ACC112 (cell line): ENCODE results near the gene ZBTB17.
"Not testable (repeated sequence)": the region's sequence is repeated elsewhere in the genome, so short reads cannot be mapped to it uniquely, and the experiment has no call there.

Source experiments
- H2AFZ ChIP-seq: fragments of 200-600 bp; sonication (generic); one replicate; pipeline ENCODE4 v1.6.0; 2017; ENCODE audit warnings: antibody characterized with exemption, low read length; ENCODE audit not compliant: unreplicated experiment
- H3K27ac ChIP-seq: fragments of 200-600 bp; sonication (generic); 2 replicates; pipeline ENCODE4 v1.5.1; 2014; ENCODE audit warnings: low read depth, mild to moderate bottlenecking, antibody characterized with exemption, low read length, moderate library complexity
- H3K27me3 ChIP-seq: fragments of 200-600 bp; sonication (generic); 2 replicates; pipeline ENCODE4 v1.6.1; 2014; ENCODE audit warnings: mild to moderate bottlenecking, antibody characterized with exemption, low read length, moderate library complexity, mixed read lengths; ENCODE audit not compliant: insufficient read depth
- H3K36me3 ChIP-seq: fragments of 200-600 bp; sonication (generic); 2 replicates; pipeline ENCODE4 v1.6.1; 2016; ENCODE audit warnings: mild to moderate bottlenecking, antibody characterized with exemption, low read length, moderate library complexity, mixed read lengths; ENCODE audit not compliant: insufficient read depth
- H3K4me1 ChIP-seq: fragments of 200-600 bp; sonication (generic); one replicate; pipeline ENCODE4 v1.6.1; 2016; ENCODE audit warnings: low read length, mixed read lengths; ENCODE audit not compliant: insufficient read depth, unreplicated experiment, control insufficient read depth
- H3K4me3 ChIP-seq: fragments of 200-600 bp; sonication (generic); 2 replicates; pipeline ENCODE4 v1.5.1; 2014; ENCODE audit warnings: mild to moderate bottlenecking, low read depth, low read length
- H3K79me2 ChIP-seq: fragments of 200-600 bp; sonication (generic); one replicate; pipeline ENCODE4 v1.6.0; 2016; ENCODE audit warnings: low read length; ENCODE audit not compliant: control insufficient read depth, unreplicated experiment, insufficient read depth

Gene ZBTB17

GRCh38 chr1:16010837-16011236, 34.9 kb upstream of the ZBTB17 start:
- Histone ChIP-seq H2AFZ (no peak overlapping the region), H3K79me2 (no peaks in the 10 kb centered on the region), H3K4me3 (no peak overlapping the region), H3K27ac (no peak overlapping the region), H3K27me3 (no peaks in the 10 kb centered on the region), H3K36me3 (no peaks in the 10 kb centered on the region), H3K4me1 (peaks cover 13% of the 10 kb centered on the region)

GRCh38 chr1:16009678-16010077, 33.8 kb upstream of the ZBTB17 start:
- no peak overlapping the region for H3K4me3 ChIP-seq
- no peak overlapping the region for H3K27ac ChIP-seq
- peaks cover 11% of the 10 kb centered on the region for H3K4me1 ChIP-seq
- H3K79me2 ChIP-seq = no peaks in the 10 kb centered on the region
- H3K36me3 ChIP-seq = no peaks in the 10 kb centered on the region
- H2AFZ ChIP-seq = no peak overlapping the region
- no peaks in the 10 kb centered on the region for H3K27me3 ChIP-seq

- H3K4me3 ChIP-seq = no peak overlapping the region
- no peaks in the 10 kb centered on the region for H3K79me2 ChIP-seq
- no peak overlapping the region for H3K27ac ChIP-seq
- H3K36me3 ChIP-seq = no peaks in the 10 kb centered on the region
- H2AFZ ChIP-seq = no peak overlapping the region
- peaks cover 11% of the 10 kb centered on the region for H3K4me1 ChIP-seq
- no peaks in the 10 kb centered on the region for H3K27me3 ChIP-seq
Observed at GRCh38 chr1:16009030-16009460, 33.1 kb upstream of the ZBTB17 start.

- no peaks in the 10 kb centered on the region for H3K79me2 ChIP-seq
- no peak overlapping the region for H3K27ac ChIP-seq
- H3K4me1 ChIP-seq = peaks cover 2% of the 10 kb centered on the region
- no peak overlapping the region for H3K4me3 ChIP-seq
- H2AFZ ChIP-seq = no peak overlapping the region
- H3K27me3 ChIP-seq = no peaks in the 10 kb centered on the region
- no peaks in the 10 kb centered on the region for H3K36me3 ChIP-seq
Observed at GRCh38 chr1:16007671-16008341, 31.9 kb upstream of the ZBTB17 start.

- Histone ChIP-seq H3K4me1 (no peaks in the 10 kb centered on the region), H3K27ac (no peak overlapping the region), H2AFZ (no peak overlapping the region), H3K27me3 (no peaks in the 10 kb centered on the region), H3K79me2 (no peaks in the 10 kb centered on the region), H3K4me3 (no peak overlapping the region), H3K36me3 (no peaks in the 10 kb centered on the region)
Observed at GRCh38 chr1:16006552-16007485, 30.9 kb upstream of the ZBTB17 start.

GRCh38 chr1:16006010-16006409, 30.1 kb upstream of the ZBTB17 start:
- H3K79me2 ChIP-seq = no peaks in the 10 kb centered on the region
- no peak overlapping the region for H3K27ac ChIP-seq
- no peaks in the 10 kb centered on the region for H3K4me1 ChIP-seq
- H3K27me3 ChIP-seq = no peaks in the 10 kb centered on the region
- no peak overlapping the region for H3K4me3 ChIP-seq
- no peaks in the 10 kb centered on the region for H3K36me3 ChIP-seq
- no peak overlapping the region for H2AFZ ChIP-seq

GRCh38 chr1:16005597-16005996, 29.7 kb upstream of the ZBTB17 start:
- Histone ChIP-seq H3K4me3 (no peak overlapping the region), H3K27ac (no peak overlapping the region), H2AFZ (no peak overlapping the region), H3K36me3 (no peaks in the 10 kb centered on the region), H3K27me3 (no peaks in the 10 kb centered on the region), H3K4me1 (no peaks in the 10 kb centered on the region), H3K79me2 (no peaks in the 10 kb centered on the region)

GRCh38 chr1:16001274-16001673, 25.4 kb upstream of the ZBTB17 start:
- not testable (repeated sequence) for H2AFZ ChIP-seq, H3K27ac ChIP-seq, H3K4me1 ChIP-seq, H3K36me3 ChIP-seq, H3K27me3 ChIP-seq, H3K4me3 ChIP-seq, H3K79me2 ChIP-seq

- no peaks in the 10 kb centered on the region for H3K79me2 ChIP-seq
- no peak overlapping the region for H3K4me3 ChIP-seq
- H3K27ac ChIP-seq = no peak overlapping the region
- H3K4me1 ChIP-seq = no peaks in the 10 kb centered on the region
- no peaks in the 10 kb centered on the region for H3K27me3 ChIP-seq
- H2AFZ ChIP-seq = no peak overlapping the region
- no peaks in the 10 kb centered on the region for H3K36me3 ChIP-seq
Observed at GRCh38 chr1:15998929-15999328, 23.0 kb upstream of the ZBTB17 start.

- Histone ChIP-seq H3K36me3 (no peaks in the 10 kb centered on the region), H3K4me1 (no peaks in the 10 kb centered on the region)
Observed at GRCh38 chr1:15997637-15998280, 21.9 kb upstream of the ZBTB17 start.

More at GRCh38 chr1:15997637-15998280, 21.9 kb upstream of the ZBTB17 start:
- no peaks in the 10 kb centered on the region for H3K27me3 ChIP-seq
- no peaks in the 10 kb centered on the region for H3K79me2 ChIP-seq
- no peak overlapping the region for H3K4me3 ChIP-seq
- H2AFZ ChIP-seq = no peak overlapping the region
- no peak overlapping the region for H3K27ac ChIP-seq
